PC-3 (cell line): ENCODE results near the gene ATP5ME.

Experiments
- EZH2 ChIP-seq: fragments of 300-600 bp; sonication (generic); IDR thresholded peaks from one replicate; pipeline ENCODE4 v1.6.1; 2017; ENCODE audit warnings: antibody characterized with exemption, mild to moderate bottlenecking, low read length; ENCODE audit not compliant: unreplicated experiment
- TF ChIP-seq, protein P1 (sequence below): fragments of 300-600 bp; sonication (generic); conservative IDR thresholded peaks from 2 replicates; pipeline ENCODE4 v1.5.1; 2017; ENCODE audit warnings: antibody characterized with exemption, low read depth, mild to moderate bottlenecking, low read length

- TF ChIP-seq, protein P1, sequence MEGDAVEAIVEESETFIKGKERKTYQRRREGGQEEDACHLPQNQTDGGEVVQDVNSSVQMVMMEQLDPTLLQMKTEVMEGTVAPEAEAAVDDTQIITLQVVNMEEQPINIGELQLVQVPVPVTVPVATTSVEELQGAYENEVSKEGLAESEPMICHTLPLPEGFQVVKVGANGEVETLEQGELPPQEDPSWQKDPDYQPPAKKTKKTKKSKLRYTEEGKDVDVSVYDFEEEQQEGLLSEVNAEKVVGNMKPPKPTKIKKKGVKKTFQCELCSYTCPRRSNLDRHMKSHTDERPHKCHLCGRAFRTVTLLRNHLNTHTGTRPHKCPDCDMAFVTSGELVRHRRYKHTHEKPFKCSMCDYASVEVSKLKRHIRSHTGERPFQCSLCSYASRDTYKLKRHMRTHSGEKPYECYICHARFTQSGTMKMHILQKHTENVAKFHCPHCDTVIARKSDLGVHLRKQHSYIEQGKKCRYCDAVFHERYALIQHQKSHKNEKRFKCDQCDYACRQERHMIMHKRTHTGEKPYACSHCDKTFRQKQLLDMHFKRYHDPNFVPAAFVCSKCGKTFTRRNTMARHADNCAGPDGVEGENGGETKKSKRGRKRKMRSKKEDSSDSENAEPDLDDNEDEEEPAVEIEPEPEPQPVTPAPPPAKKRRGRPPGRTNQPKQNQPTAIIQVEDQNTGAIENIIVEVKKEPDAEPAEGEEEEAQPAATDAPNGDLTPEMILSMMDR, result no peak
- no peak for TF ChIP-seq EZH2
These were observed 7.8 kb upstream of the ATP5ME start for GRCh38 chr4:681736-682451.
